ENCODE measurements around the gene AKAP8L. TPM values are rescaled to one million over a fixed set of nuclear protein-coding genes. Genes with fewer than 3 reads are reported as not detected.

Gene AKAP8L
- total RNA-seq, 1 experiment from 2014 or later = 106 TPM

DNA sequence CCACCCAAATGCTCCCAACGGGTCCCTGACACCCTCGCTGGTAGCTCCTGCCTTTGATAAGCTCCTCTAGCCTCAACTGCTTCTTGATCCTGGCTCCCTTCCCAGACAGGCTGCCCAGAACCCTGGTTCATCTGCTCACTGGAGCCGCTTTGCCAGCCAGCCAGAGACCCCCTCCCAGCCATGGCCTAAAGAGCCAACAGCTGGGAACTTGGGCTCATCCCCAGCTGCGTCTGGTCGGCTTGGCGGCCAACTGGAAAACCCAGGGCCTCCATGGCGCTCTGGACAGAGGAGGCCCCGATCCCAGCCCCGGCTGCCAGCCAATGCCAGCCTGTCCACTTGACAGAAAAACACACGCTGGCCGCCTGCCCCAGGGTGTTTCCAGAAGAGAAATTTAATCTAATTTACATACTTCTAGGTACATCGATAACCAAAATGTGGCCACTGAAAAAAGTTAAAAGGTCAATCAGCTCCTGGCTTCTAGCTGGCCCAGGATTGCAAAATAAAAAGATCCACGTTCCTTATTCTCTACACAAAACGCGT lies 3.0 kb upstream of the AKAP8L start:
- ATAC-seq (no peak), DNase-seq (ENCODE audit: low read depth, low spot score) (no peak)
- CTCF ChIA-PET = interaction anchor here (5.7 kb wide), 1 partner anchor 133 kb away, joined by 68 read pairs; no protein-coding TSS in a partner anchor
- Histone ChIP-seq H3K4me3 (replicated peaks in 1 of 2; ENCODE audit: low read depth in 1 of 2, low read length in 2 of 2) (no peak overlapping the region), H3K27ac (ENCODE audit: low read depth, low read length) (no peak overlapping the region), H3K36me3 (ENCODE audit: control insufficient read depth in 1 of 2, insufficient read depth in 2 of 2, low read length in 2 of 2) (peaks cover 16 to 35% of the 10 kb centered on the region in 2 experiments; a peak in 3 of 4 replicates), H3K4me1 (ENCODE audit: control insufficient read depth in 1 of 2, insufficient read depth in 2 of 2, low read length in 2 of 2) (peaks cover 13 to 16% of the 10 kb centered on the region in 2 experiments; a peak in 3 of 4 replicates), H4K20me1 (ENCODE audit: insufficient read depth) (no peaks in the 10 kb centered on the region), H2AFZ (ENCODE audit: low read depth, low read length, poor library complexity, severe bottlenecking) (no peak overlapping the region), H3K4me2 (ENCODE audit: low read length) (no peak overlapping the region), H3K9me3 (ENCODE audit: control insufficient read depth in 1 of 2, insufficient read depth in 1 of 2, low read depth in 1 of 2, low read length in 2 of 2) (no peaks in the 10 kb centered on the region), H3K79me2 (ENCODE audit: insufficient read depth, low read length) (peaks cover 25% of the 10 kb centered on the region), H3K27me3 (ENCODE audit: insufficient read depth, low read length) (no peaks in the 10 kb centered on the region), H3K9ac (ENCODE audit: low read length) (no peak overlapping the region), H3K9me2 (ENCODE audit: insufficient read depth) (no peaks in the 10 kb centered on the region)
- no peak for TF ChIP-seq EZH2phosphoT487 (IDR thresholded peaks at IDR 0.05; ENCODE audit: borderline replicate concordance)
- TF ChIP-seq SRF (IDR thresholded peaks at IDR 0.05; ENCODE audit: low read depth) = no peak
- TF ChIP-seq, protein P1, sequence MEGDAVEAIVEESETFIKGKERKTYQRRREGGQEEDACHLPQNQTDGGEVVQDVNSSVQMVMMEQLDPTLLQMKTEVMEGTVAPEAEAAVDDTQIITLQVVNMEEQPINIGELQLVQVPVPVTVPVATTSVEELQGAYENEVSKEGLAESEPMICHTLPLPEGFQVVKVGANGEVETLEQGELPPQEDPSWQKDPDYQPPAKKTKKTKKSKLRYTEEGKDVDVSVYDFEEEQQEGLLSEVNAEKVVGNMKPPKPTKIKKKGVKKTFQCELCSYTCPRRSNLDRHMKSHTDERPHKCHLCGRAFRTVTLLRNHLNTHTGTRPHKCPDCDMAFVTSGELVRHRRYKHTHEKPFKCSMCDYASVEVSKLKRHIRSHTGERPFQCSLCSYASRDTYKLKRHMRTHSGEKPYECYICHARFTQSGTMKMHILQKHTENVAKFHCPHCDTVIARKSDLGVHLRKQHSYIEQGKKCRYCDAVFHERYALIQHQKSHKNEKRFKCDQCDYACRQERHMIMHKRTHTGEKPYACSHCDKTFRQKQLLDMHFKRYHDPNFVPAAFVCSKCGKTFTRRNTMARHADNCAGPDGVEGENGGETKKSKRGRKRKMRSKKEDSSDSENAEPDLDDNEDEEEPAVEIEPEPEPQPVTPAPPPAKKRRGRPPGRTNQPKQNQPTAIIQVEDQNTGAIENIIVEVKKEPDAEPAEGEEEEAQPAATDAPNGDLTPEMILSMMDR (IDR thresholded peaks at IDR 0.05 in 2 of 3, conservative IDR thresholded peaks at IDR 0.05 in 1 of 3; ENCODE audit: borderline replicate concordance in 1 of 3, insufficient read depth in 1 of 3, low read depth in 2 of 3, low read length in 2 of 3) = no peak
- no peak for TF ChIP-seq SIN3A (IDR thresholded peaks at IDR 0.05; ENCODE audit: low read depth)
- BruUV-seq (replicated peaks) = no TSS peak
- POLR2A ChIA-PET = no interaction called here
- RAD21 ChIA-PET (ENCODE audit: low non-redundant PET in 1 of 2, low total read pairs in 2 of 2, uncharacterized antibody in 2 of 2, unreplicated experiment in 2 of 2) = no interaction called here
- intact Hi-C loops (cut with micrococcal nuclease) = no loop called here

DNA sequence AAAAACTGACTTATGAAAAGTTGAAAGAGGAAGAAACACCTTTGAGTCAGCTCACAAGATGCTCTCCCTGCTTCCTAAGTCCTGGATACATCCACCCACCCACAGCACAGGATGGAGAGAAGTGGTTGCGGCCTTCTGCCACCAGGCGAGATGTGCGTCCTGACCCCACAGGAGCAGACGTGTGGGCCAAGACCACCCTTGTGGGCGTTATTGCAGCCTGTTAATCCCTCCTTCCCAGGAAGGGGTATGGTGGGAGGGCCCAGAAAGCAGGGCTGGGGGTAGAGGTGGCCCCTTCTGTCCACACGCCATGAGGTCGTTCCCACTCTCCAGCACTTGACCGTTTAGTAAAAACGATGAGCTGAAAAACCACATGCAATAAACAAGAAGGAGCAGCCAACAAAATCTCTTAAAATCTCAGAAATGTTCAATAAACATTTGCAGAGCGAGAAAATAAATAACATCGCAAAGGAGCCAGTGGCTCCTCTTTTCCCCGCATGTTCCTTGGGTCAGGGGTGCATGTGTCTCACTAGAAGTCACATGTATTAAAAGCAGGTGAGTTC lies 2.4 kb upstream of the AKAP8L start:
- Histone ChIP-seq H2AFZ (ENCODE audit: low read depth, low read length, poor library complexity, severe bottlenecking) (no peak overlapping the region), H3K36me3 (ENCODE audit: control insufficient read depth in 1 of 2, insufficient read depth in 2 of 2, low read length in 2 of 2) (peaks cover 14 to 29% of the 10 kb centered on the region in 2 experiments; a peak in 3 of 4 replicates), H3K27me3 (ENCODE audit: insufficient read depth, low read length) (no peaks in the 10 kb centered on the region), H3K4me3 (replicated peaks in 1 of 2; ENCODE audit: low read depth in 1 of 2, low read length in 2 of 2) (no peak overlapping the region), H3K4me2 (ENCODE audit: low read length) (no peak overlapping the region), H3K27ac (ENCODE audit: low read depth, low read length) (no peak overlapping the region), H3K9ac (ENCODE audit: low read length) (no peak overlapping the region), H3K9me3 (ENCODE audit: control insufficient read depth in 1 of 2, insufficient read depth in 1 of 2, low read depth in 1 of 2, low read length in 2 of 2) (no peaks in the 10 kb centered on the region), H3K9me2 (ENCODE audit: insufficient read depth) (no peaks in the 10 kb centered on the region), H4K20me1 (ENCODE audit: insufficient read depth) (no peaks in the 10 kb centered on the region), H3K79me2 (ENCODE audit: insufficient read depth, low read length) (peaks cover 29% of the 10 kb centered on the region), H3K4me1 (ENCODE audit: control insufficient read depth in 1 of 2, insufficient read depth in 2 of 2, low read length in 2 of 2) (peaks cover 15 to 16% of the 10 kb centered on the region in 2 experiments; a peak in 3 of 4 replicates)
- ChIA-PET CTCF (interaction anchor here (5.7 kb wide), 1 partner anchor 134 kb away, joined by 68 read pairs; no protein-coding TSS in a partner anchor), POLR2A (interaction anchor here (3.0 kb wide), 1 partner anchor 42 kb away, joined by 22 read pairs; the partner anchor contains the start of gene AKAP8), RAD21 (ENCODE audit: low non-redundant PET in 1 of 2, low total read pairs in 2 of 2, uncharacterized antibody in 2 of 2, unreplicated experiment in 2 of 2) (no interaction called here)
- intact Hi-C loops (cut with micrococcal nuclease) = no loop called here
- DNase-seq (ENCODE audit: low read depth, low spot score) (no peak), ATAC-seq (no peak)
- no TSS peak for BruUV-seq (replicated peaks)
- no peak for TF ChIP-seq YY1 (IDR thresholded peaks at IDR 0.05; ENCODE audit: extremely low read depth, insufficient replicate concordance, low read depth, low read length)
- no peak for TF ChIP-seq CEBPB (IDR thresholded peaks at IDR 0.05; ENCODE audit: low read depth)
- TF ChIP-seq JUND (IDR thresholded peaks at IDR 0.05) = no peak
- no peak for TF ChIP-seq RAD21 (IDR thresholded peaks at IDR 0.05; ENCODE audit: low read depth)
- TF ChIP-seq, protein P2, sequence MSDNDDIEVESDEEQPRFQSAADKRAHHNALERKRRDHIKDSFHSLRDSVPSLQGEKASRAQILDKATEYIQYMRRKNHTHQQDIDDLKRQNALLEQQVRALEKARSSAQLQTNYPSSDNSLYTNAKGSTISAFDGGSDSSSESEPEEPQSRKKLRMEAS (IDR thresholded peaks at IDR 0.05) = no peak
- no peak for TF ChIP-seq POLR2AphosphoS5 (IDR thresholded peaks at IDR 0.05; ENCODE audit: low read depth, low read length)
- no peak for TF ChIP-seq POLR2A (IDR thresholded peaks at IDR 0.05; ENCODE audit: borderline replicate concordance, extremely low read depth, insufficient read depth, insufficient read length)
- TF ChIP-seq, protein P3, sequence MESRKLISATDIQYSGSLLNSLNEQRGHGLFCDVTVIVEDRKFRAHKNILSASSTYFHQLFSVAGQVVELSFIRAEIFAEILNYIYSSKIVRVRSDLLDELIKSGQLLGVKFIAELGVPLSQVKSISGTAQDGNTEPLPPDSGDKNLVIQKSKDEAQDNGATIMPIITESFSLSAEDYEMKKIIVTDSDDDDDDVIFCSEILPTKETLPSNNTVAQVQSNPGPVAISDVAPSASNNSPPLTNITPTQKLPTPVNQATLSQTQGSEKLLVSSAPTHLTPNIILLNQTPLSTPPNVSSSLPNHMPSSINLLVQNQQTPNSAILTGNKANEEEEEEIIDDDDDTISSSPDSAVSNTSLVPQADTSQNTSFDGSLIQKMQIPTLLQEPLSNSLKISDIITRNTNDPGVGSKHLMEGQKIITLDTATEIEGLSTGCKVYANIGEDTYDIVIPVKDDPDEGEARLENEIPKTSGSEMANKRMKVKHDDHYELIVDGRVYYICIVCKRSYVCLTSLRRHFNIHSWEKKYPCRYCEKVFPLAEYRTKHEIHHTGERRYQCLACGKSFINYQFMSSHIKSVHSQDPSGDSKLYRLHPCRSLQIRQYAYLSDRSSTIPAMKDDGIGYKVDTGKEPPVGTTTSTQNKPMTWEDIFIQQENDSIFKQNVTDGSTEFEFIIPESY (IDR thresholded peaks at IDR 0.05; ENCODE audit: extremely low read depth, insufficient replicate concordance, low read length) = no peak
- TF ChIP-seq ZFX (IDR thresholded peaks at IDR 0.05) = no peak
- TF ChIP-seq CBX3 (IDR thresholded peaks at IDR 0.05; ENCODE audit: low read depth) = no peak

All from HCT116 (cell line).